ENCODE measurements around the gene KRTAP3-1.

- no peak for TF ChIP-seq ATF2 (CRISPR knock-in tag; IDR thresholded peaks at IDR 0.05; ENCODE audit: borderline replicate concordance, low read depth)
- no peak for TF ChIP-seq CTCF (IDR thresholded peaks at IDR 0.05)
- no peak for TF ChIP-seq NFYB (CRISPR knock-in tag; conservative IDR thresholded peaks at IDR 0.05; ENCODE audit: low read depth)
- no peak for TF ChIP-seq TEAD4 (CRISPR knock-in tag; IDR thresholded peaks at IDR 0.05)
Measured at GRCh38 chr17:40980117-40980516, 28.8 kb downstream of the KRTAP3-1 start.

Measured in WTC11 (cell line).